AG04449 (cell line): Measurements from ENCODE around the gene RBM8A.

Experiments
- CTCF ChIA-PET: fragments of 350-600 bp; formaldehyde crosslinking; extraction: SDS; loops from one replicate; lab custom pipeline; 2021; ENCODE audit warnings: antibody characterized with exemption; lab: Yijun Ruan, JAX
- POLR2A ChIA-PET: fragments of 400-600, 350-600 bp; formaldehyde crosslinking; extraction: SDS; loops from one replicate; lab custom pipeline; 2020; ENCODE audit warnings: antibody characterized with exemption, inconsistent platforms; lab: Yijun Ruan, JAX
- DNase-seq: peaks from one replicate; pipeline ENCODE4 v3.0.0-alpha.2; 2010; ENCODE audit warnings: low read depth, low spot score
- H3K4me3 ChIP-seq: 2 replicates; pipeline ENCODE4 v1.5.1; 2011; ENCODE audit warnings: low read depth, mild to moderate bottlenecking, control low read depth, low read length
- CTCF ChIP-seq: IDR thresholded peaks from one replicate; pipeline ENCODE4 v1.5.1; 2011; ENCODE audit warnings: mild to moderate bottlenecking, moderate library complexity, low read length, control low read depth, inconsistent platforms; ENCODE audit not compliant: insufficient read depth; ENCODE audit errors: missing control alignments

The RBM8A gene

DNA sequence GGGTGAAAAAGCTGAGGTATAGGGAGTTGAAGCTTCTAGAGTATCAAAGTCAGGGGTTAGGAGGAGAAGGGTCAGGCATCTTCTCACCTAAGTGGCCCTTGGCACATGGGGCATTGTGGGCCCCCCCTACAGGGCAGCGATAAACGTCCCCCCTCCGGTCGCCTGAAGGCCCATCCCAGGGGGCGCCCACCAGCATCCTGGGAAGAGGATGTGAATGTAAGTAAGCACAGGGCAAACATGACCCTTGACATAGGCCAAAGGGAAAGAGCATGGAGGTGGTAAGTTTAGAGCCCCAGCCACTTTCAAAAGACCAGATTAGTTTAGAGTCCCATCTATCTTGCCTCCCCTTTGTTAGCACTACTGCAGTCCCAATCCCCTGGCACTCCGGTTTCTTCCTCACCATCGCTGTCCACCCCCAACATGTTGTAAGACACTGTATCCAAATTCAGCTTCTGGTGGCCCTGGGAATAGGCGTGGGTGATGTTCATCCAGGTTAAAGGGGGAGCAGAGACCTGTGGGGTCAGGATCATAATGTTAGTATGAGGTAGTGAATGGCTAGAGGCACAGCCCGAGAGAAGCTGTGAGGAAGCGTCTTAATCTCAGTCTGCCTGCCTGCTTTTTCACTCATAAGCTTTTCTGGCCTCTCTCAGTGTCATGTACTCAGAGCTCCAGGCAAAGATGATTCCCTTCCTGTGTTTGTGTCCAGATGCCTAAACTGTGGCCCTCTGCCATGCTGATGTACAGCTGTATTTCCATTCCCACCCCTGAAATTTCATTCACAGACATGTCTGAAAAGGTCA is 20.1 kb downstream of the RBM8A start:
- no peak for DNase-seq
- ChIA-PET POLR2A (interaction anchor here (0.7 to 2.2 kb wide), 3 partner anchors 15 to 64 kb away, joined by 4 to 15 read pairs (median 4); partner anchors contain the start of gene NUDT17), CTCF (interaction anchor here (1.7 to 16.0 kb wide), 5 partner anchors 9 to 70 kb away, joined by 6 to 469 read pairs (median 114); partner anchors contain the start of genes ANKRD35 and NUDT17)
- no peak overlapping the region for H3K4me3 ChIP-seq
- no peak for TF ChIP-seq CTCF

DNA sequence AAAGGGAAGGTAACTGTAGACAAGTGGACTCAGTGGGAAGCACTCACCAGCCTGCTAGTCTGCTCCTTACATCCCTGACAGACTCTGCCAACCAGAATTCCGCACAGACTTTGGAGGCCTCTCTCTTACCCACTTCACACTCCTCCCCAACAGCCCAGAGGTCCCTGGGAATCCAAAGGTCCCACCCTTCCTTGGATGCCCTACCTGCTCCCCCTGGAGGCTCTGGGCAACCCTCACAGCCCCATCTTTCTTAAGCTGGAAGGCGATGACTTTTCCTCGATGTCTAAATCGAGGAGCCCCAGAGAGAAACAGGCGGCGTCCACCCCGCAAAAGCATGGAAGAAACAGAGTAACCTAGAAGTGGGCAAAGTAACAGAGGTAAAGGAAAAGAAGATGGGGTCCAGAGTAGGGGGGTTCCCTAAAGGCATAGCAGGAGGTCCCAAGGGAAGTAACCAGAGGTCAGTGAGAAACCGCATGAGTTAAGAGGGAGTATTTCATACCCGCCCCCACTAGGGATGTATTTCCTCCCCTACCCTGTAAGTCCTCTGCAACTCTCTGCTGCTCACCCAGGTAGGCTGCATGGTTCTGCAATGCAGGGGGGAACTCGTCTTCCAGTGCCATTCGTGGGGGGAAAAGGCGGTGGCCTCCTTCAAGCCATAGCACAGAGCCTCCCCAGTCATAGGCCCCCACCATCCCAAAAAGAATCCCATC is 25.8 kb downstream of the RBM8A start:
- POLR2A ChIA-PET = no interaction called here
- no peak overlapping the region for H3K4me3 ChIP-seq
- no peak for TF ChIP-seq CTCF
- no peak for DNase-seq
- CTCF ChIA-PET = interaction anchor here (1.0 to 9.1 kb wide), 4 partner anchors 8 to 56 kb away, joined by 3 to 114 read pairs (median 10); partner anchors contain the start of genes ITGA10 and NUDT17

DNA sequence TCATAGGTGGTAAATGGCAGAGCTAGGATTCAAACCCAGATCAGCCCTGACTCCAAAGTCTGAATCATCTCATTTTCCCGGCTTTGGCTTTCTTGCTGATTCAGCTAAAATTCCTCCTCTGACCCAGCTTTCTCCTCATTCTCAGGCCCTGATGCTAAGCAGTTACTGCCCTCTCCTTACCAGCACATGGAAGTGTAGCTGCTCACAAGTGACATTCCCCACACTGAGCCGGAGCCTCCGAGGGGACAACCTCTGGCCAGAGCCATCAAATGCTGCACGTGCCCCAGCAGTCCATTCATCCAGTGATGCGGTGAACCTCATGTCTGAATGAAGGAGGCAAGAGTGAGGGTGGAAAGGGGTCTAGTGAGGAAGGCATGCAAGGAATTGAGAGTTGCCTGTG is 28.5 kb downstream of the RBM8A start:
- DNase-seq = no peak
- CTCF ChIA-PET = interaction anchor here (9.1 kb wide), 1 partner anchor 10 kb away, joined by 114 read pairs; the partner anchor contains the start of gene ITGA10
- no peak for TF ChIP-seq CTCF
- POLR2A ChIA-PET = interaction anchor here (1.5 kb wide), 1 partner anchor 10 kb away, joined by 4 read pairs; no protein-coding TSS in a partner anchor
- no peak overlapping the region for H3K4me3 ChIP-seq

DNA sequence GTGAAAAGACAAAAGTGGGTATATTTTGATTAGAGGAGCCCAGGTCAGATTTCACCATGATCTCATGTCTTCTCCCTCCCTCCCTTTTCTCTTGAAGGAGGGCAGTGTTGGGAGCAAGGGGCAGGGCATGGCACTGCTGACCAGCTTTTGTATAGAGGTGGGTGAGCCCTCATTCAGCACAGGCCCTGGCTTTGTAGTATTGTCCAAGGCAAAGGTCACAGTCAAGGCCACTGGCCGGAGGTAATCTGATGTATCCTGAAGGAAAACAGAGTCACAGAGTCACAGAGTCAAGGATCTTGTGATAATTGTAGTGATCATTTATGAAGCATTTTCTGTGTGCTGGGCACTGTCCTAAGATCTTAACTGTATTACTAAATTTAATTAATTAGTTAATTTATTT is 29.3 kb downstream of the RBM8A start:
- CTCF ChIA-PET = interaction anchor here (9.1 kb wide), 1 partner anchor 11 kb away, joined by 114 read pairs; the partner anchor contains the start of gene ITGA10

DNA sequence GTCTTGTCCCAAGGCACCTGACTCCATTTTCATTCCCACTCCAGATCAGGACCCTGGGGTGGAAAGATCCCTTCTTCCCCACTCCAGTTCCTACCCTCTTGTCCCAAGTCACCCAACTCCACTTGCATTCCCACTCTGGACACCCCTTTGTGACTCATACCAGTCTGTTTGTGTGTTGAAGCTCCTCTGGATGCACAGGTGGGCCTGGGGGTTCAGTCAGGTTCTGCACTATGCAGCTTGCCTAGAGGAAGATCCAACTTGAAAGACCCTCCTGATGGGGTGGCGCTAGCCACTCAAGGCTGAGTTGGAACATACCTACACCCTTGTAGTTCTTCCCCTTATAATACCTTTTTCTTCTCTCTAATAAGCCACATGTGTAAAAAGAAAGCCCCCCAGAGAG is 31.8 kb downstream of the RBM8A start:
- ChIA-PET CTCF (interaction anchor here (0.9 to 9.1 kb wide), 7 partner anchors 9 to 49 kb away, joined by 3 to 114 read pairs (median 3); partner anchors contain the start of genes ANKRD35 and ITGA10), POLR2A (no interaction called here)
- no peak for DNase-seq
- H3K4me3 ChIP-seq = no peak overlapping the region
- no peak for TF ChIP-seq CTCF

More for the DNA sequence above, 29.3 kb downstream of the RBM8A start:
- no peak for DNase-seq
- POLR2A ChIA-PET = no interaction called here
- TF ChIP-seq CTCF = no peak
- H3K4me3 ChIP-seq = no peak overlapping the region
